HG02973 (cell line): ENCODE results near the gene DNM1.
"Not testable (repeated sequence)": the region's sequence is repeated elsewhere in the genome, so short reads cannot be mapped to it uniquely, and the experiment has no call there.

Experiments
- ATAC-seq: cut with Tn5 transposase; IDR thresholded peaks from one replicate; pipeline ENCODE4 v1.9.1; 2021; ENCODE audit warnings: moderate library complexity; ENCODE audit not compliant: unreplicated experiment

DNM1 gene

DNA sequence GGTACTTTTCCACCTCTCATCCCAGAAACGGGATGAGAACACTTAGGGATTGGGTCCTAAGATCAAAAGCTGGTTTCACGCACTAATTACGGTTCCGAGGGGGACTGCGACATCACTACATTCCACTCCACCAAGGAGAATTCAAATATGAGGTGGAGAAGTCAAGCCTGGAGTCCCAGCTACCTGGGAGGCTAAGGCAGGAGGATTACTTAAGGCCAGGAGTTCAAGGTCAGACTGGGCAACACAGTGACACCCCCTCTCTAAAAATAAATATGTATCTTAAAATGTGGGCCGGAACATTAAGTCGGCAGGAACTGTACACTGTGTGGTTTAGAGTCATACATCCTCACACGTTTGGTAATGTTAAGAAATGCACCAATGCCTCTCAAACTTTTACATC lies 71.1 kb downstream of the DNM1 start:
- ATAC-seq = no peak

DNA sequence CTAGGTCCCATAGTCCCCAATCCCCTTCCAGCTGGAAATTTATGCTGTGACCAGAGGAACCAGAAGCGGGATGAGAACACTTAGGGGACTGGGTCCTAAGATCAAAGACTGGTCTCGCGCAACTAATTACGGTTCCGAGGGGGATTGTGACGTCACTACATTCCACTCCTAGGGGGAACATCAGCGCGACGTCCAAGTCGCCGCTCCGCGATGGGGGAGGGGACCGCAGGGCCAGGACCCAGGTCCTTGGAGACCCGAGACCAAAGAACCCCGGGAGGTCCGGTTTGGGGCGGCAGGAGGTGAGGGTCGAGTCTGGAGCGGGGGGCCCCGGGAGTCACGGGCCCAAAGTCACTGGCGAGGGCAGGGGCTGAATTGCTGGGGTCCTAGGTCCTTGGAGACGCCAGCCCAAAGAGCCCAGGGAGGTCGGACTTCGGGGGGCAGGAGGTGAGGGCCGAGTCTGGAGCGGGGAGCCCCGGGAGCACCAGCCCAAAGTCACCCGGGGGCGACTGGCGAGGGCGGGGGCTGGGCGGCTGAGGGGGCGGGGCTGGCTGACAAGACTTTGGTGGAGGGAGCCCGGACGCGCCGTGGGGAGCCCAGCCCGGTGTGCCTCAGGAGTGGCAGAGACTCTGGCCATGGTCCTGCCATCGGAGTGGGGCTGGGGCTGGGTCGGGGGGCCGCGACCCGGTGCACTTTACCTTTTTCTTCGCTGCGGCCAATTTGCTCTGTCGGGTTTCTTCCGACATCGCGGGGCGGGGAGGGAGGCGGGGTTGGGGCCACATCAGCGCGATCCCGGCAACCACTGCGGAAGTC lies 72.2 kb downstream of the DNM1 start, which contains the start of gene GOLGA2:
Gene GOLGA2 (minus strand): TSS at position 810 of the 810 bp plus-strand sequence. CDS start 31 bp downstream, at position 779.
- ATAC-seq = peak; percentile 45

DNA sequence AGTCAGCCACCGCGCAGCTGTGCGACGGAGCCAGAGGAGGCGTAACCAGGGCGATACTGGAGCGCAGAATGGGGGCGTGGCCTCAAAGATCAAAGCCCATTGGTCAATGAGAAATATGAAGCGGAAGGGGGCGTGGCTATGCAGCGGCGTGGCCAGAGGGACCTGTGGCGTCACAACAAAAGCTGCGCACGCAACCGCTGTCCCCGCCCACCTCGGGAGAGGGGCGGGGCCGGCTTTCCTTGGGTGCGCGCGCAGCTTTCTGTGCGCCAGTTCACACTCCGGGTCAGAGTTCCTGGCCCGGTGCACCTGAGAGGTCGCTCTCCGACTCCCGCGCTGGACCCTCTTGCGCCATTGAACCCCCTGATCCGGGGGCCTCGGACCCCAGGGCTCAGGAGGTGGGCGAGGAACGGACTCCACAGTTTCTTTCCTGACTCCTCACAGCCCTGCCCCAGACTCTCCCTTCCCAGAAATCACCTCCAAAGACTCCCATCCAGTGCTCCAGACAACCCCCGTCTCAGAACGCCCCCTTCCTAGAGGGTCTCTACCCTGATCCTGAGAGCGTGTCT lies 72.9 kb downstream of the DNM1 start, which contains the start of gene SWI5:
Gene SWI5 (plus strand): TSS at position 269 of the 566 bp plus-strand sequence.
- peak; percentile 92 for ATAC-seq

DNA sequence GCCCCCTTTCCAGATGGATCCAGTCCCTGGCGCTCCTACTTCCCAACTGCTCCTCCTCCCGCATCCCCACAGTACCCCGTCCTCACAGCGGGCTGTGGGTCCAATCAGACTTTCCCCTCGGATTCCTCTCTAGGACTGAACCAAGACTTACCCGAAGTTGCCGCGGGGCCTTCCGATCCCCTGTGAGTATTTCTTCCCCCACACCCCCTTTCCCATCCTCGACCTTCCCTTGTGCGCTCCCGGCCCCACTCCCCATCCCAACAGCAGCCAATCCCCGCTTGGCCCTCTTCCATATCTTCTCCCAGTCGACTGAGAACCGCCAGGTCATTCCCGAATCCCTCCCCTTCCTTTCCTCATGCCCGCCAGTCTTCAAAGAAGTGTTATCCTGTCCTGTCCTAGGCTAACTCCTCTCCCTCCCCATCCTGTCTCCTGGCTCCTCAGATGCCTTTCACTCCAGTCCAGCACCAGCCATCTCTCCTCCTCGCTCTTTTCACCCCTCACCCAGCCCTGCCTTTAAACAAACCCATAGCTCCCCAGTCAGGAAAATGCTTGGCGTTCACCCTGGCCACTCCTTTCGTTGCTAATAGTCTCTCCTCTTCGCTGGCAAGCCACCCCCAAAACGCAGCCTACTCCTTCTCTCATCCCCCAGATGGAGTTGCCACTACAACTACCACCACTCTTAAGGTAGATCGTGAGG lies 73.5 kb downstream of the DNM1 start:
- no peak for ATAC-seq

DNA sequence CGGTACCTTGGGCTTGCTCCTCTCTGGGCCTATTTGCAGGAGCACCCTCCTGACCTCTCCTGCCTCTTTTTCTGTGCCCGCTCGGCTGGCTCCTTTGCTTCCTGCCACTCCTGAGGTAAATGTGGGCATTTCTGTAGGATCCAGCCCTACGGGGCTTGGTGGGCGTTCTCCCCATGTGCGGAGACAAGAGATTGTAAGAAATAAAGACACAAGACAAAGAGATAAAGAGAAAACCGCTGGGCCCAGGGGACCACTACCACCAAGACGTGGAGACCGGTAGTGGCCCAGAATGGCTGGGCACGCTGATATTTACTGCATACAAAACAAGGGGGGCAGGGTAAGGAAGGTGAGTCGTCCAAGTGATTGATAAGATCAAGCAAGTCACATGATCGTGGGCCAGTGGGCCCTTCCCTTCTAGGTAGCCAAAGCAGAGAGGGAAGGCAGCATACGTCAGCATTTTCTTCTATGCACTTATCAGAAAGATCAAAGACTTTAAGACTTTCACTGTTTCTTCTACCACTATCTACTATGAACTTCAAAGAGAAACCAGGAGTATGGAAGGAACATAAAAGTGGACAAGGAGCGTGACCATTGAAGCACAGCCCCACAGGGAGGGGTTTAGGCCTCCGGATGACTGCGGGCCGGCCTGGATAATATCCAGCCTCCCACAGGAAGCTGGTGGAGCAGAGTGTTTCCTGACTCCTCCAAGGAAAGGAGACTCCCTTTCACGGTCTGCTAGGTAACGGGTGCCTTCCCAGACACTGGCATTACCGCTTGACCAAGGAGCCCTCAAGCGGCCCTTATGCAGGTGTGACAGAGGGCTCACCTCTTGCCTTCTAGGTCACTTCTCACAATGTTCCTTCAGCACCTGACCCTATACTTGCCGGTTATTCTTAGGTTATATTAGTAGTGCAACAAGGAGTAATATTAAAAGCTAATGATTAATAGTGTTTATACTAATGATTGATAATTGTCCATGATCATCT lies 76.2 kb downstream of the DNM1 start:
- not testable (repeated sequence) for ATAC-seq

DNA sequence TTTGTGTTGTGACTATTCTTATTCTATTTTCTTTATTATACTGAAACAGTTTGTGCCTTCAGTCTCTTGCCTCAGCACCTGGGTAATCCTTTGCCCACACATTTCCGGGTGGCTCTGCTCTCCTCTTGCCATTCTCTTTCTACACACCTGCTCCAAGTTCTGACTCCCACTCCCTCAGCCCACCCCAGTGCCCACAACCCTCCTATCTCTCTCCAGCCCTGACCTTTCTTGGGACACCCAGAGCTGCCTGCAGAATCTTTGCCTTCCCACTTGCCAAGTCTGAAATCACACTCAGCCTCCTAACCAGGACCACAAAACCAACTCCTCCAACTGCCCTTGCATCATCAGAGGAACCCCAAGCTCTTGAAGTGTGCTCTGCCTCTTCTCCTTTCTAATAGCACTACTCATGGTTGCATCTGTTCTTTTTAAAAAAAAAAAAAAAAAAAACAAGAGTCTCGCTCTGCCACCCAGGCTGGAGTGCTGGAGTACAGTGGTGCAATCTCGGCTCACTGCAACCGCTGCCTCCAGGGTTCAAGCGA lies 77.0 kb downstream of the DNM1 start:
- ATAC-seq = no peak

DNA sequence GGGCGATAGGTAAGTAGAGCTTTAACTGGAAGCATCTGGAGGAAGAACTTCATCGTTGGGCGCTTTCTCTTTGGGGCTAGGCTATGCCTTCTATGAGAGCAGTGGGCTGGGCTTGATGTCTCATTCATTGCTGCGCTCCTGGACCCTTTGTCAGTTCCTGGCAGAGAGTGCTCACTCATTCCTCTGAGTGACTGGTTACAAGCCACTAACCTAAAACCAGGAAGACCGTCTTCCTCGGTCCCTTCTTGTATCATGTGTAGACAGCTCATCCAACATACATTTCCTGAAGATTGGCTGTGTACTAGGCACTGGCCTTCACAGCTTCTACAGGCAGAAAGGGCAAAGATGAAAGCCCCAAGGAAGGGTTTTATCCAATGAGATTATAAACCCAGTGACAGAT lies 79.3 kb downstream of the DNM1 start:
- ATAC-seq = no peak

DNA sequence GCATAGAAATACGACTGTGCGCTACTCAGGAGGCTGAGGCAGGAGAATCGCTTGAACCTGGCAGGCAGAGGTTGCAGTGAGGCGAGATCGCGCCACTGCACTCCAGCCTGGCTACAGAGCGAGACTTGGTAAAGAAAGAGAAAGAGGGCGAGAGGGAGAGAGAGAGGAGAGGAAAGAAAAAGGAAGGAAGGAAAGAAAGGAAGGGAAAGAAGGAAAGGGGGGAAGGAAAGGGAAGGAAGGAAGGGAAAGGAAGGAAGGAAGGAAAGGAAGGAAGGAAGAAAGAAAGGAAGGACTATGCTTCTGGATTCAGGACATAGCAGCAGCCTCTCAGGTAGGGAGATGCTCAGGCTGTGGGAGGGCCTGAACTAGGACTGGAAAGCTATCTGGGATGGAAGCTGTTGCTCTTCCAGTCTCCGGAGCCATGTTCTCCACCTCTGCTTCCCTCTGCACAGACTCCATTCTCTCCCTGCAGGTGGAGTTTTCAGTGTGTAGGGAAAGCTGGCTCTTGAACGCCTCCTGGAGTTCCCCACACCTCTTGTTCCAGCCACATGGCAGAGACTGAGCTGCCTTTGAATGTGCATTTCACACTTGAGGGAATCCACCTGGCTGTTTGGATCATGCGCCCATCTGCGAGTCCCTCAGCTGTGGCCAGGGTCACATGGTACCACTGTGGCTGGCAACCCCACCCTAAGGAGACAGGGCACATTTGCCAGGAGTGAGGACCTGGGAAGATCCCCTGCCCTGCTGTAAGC lies 82.0 kb downstream of the DNM1 start:
- no peak for ATAC-seq

DNA sequence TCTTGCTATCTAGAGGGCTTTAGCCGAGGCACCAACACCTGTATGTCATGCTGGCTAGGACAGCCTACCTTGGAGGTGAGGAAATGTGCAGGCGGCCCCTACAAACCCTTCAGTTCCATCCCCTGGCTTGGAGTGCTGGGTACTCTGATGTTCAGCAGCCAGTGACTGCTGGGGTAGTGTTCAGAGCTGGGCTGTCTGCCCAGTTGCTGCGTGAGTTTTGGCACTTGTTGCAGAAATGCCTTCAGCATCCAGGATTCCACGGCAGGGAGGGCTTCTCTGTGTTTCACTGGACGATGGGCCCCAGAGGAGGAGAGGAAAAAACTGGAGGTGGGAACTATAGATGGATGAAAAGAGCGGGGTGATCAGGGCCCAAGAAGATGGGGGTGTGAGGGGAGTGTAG lies 83.3 kb downstream of the DNM1 start:
- no peak for ATAC-seq

DNA sequence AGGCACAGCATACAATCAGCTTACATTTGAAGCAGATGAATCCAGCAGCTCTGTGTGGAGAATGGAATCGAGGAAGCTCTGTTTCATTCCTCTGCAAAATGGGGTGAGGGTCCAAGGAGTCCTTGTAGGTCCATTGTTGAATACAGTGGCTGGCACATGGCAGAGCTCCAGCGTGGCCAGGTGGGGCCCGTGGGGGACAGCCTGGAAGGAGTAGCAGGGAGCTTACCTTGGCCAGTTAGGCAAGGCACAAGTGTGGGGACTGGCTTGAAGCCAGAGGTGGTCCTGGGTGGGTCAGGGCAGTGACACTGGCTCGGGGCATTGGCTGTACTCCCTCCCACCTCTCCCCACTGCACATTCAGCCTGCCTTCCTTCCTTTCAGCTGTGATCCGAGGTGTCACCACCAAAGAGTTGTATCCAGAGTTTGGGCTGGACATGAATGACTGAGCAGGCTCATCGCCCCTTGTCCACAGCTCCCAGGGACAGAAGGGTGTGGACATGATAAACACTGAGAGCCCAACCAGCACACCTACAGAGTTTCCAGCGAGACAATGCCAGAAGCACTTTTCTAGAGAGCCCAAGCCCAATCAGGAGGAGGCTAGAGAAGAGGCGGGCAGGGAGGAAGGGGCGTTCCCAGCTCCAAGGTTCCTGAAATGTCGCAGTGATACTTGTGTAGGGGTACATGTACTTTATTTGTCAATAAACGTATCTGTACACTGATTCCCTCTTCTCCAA lies 85.3 kb downstream of the DNM1 start:
- ATAC-seq = no peak

DNA sequence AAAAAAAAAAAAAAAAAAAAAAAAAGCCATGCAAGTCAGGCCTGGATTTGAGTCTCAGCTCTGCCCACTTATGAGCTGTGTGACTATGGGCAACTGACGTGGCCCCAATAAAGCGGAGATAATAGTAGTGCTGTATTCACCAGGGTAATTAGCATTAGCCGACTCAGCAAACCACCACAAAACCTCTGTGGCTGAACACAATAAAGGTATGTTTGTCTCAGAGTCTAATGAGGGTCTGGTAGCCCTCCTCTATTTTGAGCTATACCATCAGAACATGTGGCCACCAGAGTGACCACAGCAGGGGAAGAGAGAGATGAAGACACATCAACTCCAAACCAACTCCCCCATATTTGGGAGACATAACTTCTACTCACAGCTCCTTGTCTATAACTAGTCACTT lies 88.8 kb downstream of the DNM1 start:
- ATAC-seq = no peak

DNA sequence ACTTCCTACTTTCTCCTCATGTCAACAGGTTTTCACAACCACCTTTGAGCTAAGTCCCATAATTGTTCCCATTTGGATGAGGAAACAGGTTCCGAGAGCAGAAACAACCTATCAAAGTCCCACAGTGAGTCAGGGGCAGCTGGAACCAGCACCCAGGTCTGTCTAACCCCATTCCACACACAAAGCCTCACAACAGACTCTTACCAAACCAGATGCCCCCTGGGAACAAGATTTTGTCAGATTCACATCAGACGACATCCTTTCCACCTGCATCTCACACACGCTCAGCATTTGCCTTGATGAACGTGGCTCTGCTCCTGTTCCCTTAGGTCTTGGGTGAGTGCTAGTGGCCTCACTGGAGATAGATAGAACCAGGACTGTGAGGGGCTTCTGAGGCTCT lies 89.9 kb downstream of the DNM1 start:
- no peak for ATAC-seq

DNA sequence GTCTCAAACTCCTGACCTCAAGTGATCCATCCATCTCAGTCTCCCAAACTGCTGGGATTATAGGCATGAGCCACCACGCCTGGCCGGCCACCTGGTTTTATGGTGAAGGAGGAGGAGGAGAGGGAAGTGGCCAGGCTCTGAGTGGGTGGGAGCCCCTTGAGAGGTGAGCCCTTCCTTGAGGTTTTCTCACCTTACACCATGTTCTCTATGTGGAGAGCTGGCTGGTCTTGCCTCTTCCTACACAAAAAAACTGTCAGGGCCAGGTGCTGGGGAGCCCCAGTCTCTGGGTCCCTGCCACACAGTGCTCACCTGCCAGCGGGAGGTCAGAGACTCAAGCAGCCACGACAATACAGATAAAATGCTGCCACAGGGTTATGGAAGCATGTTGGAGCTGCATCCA lies 91.0 kb downstream of the DNM1 start:
- no peak for ATAC-seq

DNA sequence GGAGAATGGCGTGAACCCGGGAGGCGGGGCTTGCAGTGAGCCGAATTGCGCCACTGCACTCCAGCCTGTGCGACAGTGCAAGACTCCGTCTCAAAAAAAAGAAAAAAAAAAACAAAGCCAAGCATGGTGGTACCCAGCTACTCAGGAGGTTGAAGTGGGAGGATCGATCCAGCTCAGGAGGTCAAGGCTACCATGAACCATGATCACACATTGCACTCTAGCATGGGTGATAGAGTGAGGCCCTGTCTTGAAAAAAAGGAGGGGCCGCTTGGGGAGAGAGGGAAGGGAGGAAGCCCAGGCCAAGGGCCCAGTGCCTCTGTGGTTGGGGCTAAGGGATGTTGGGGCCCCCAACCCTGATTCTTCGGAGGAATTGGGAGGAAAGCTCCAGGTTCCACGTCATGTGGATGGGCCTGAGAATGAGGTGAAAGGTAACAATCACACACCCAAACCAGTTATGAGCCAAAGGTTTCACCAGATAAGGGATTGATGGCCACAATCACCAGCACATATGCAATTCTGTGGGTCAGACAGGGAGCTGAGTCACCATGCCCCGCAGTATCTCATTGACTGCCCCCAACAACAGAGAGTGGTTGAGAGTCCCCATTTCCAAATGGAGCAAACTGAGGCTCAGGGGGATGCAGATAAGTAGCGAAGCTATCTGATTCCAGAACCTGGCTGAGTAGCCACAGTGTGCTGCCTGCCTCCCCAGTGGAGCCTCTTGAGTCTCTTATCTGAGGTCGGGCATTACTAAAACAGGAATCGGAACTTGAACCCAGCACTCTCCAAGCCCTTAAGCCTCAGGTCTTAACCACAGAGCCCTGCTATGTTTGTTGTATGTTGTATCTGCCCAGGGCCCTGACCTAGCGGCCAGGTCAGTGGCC lies 93.4 kb downstream of the DNM1 start:
- ATAC-seq = no peak

DNA sequence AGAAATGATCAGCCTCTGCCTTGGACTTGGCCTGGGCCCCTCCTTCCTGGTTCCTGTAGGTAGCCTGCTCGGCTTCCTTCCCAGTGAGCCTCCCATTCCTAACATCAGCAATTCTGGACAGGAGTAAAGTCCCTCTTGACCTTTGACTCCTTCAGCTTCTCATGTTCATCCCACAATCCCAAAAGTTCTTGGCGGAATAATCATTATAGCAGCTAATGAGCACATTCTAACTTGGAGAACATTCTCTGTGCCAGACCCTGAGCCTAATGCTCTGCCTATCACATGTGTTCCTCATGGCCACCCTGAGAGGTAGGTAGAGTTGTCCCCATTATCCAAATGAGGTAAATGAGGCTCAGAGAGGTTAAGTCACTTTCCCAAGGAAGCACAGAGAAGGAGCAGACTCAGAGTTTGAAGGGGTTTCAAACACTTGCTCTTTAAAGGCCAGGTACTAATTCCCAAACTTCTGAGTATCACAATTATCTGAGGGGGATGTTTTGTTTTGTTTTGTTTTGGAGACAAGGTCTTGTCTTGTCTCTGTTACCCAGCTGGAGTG lies 94.1 kb downstream of the DNM1 start:
- ATAC-seq = no peak

DNA sequence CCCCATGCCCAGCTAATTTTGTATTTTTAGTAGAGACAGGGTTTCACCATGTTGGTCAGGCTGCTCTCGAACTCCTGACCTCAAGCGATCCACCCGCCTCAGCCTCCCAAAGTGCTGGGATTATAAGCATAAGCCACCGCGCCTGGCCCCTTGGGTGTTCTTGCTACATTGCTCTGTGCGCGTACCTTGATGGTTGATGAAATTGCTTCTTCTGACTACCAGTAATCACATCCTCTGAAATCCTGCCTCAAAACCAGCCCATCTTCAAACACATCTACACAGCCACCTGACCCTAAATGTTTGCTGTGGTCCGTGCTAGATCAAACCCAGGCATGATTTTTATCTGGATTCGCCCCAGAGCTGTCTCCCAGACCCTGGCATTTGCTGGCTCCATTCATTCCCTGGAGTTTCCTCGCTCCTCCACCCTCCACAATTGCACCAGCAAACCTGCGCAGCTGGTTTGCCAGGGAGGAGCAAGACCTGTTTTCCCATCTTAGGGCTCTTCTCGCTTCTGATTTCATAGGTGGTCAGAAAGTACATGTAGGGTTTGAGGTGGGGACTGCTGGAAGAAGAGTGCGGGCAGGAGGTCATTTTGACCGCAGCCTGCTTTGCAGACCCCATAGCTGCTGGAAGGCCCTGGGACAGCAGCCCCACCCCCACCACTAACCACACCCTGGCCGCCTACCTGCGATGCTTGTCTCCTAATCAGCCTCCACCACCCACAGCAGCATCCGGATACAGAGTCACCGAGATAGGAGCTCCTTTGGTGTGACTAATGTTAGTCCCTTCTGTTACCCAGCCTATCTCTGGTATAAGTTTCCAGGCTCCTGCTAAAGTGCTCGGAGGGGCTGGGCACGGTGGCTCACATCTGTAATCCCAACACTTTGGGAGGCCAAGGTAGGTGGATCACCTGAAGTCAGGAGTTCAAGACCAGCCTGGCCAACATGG lies 95.6 kb downstream of the DNM1 start:
- ATAC-seq = no peak
